Transverse colon (tissue), 4 donors: Measurements from ENCODE around the gene NFXL1. TPM values are rescaled to one million over a fixed set of nuclear protein-coding genes. Genes with fewer than 3 reads are reported as not detected.

Experiments
- DNase-seq: peaks from one replicate; pipeline ENCODE4 v3.0.0-alpha.2; 2019
- H3K27ac ChIP-seq, 4 donors: fragments of 200-600 bp; sonication (generic); 2 replicates each; pipeline ENCODE4 v1.5.1; 2016 to 2018; ENCODE audit warnings: inconsistent platforms in 4 of 4
- H3K27me3 ChIP-seq: fragments of 200-600 bp; sonication (generic); 2 replicates; pipeline ENCODE4 v1.5.1; 2017; ENCODE audit warnings: inconsistent platforms
- H3K36me3 ChIP-seq, 4 donors: fragments of 200-600 bp; sonication (generic); 2 replicates each; pipeline ENCODE4 v1.5.1; 2017 to 2019; ENCODE audit warnings: inconsistent platforms in 4 of 4
- H3K4me1 ChIP-seq, 4 donors: fragments of 200-600 bp; sonication (generic); 2 replicates each; pipeline ENCODE4 v1.5.1; 2017 to 2020; ENCODE audit warnings: inconsistent platforms in 4 of 4
- H3K4me3 ChIP-seq, 4 donors: fragments of 200-600 bp; sonication (generic); 1 replicate in 1 of 4; 2 replicates in 3 of 4; pipeline versions ENCODE4 v1.5.1 to v1.6.1; 2017 to 2019; ENCODE audit warnings: inconsistent platforms in 4 of 4
- H3K9me3 ChIP-seq, 2 donors: fragments of 200-600 bp; sonication (generic); 2 replicates each; pipeline ENCODE4 v1.5.1; 2017 to 2019; ENCODE audit warnings: inconsistent platforms in 2 of 2
- CTCF ChIP-seq, 5 experiments: fragments of 200-600 bp in 3 of 5; fragments of 450-650 bp in 2 of 5; sonication (generic) in 3 of 5; IDR thresholded peaks; 1 replicate in 2 of 5; 2 replicates in 3 of 5; pipeline ENCODE4 v1.5.1; 2016 to 2017; ENCODE audit warnings: antibody characterized with exemption in 5 of 5, inconsistent platforms in 3 of 5, mild to moderate bottlenecking in 2 of 5, moderate library complexity in 1 of 5
- EP300 ChIP-seq: sonication (generic); formaldehyde crosslinking; IDR thresholded peaks from one replicate; pipeline ENCODE4 v1.6.1; 2017; ENCODE audit warnings: antibody characterized with exemption, low read depth
- POLR2A ChIP-seq: fragments of 450-650 bp; IDR thresholded peaks from one replicate; pipeline ENCODE4 v1.6.1; 2016; ENCODE audit warnings: antibody characterized with exemption, mild to moderate bottlenecking, moderate library complexity
- POLR2AphosphoS5 ChIP-seq, 3 donors: sonication (generic); formaldehyde crosslinking; IDR thresholded peaks; one replicate each; pipeline ENCODE4 v1.6.1; 2016; ENCODE audit warnings: antibody characterized with exemption in 3 of 3
- WGBS, 2 donors: methylation state at CpG; one replicate each; pipeline ENCODE4 v1.1.5; 2018; ENCODE audit warnings: low coverage in 1 of 2; 5-methylcytosine and 5-hydroxymethylcytosine counted together
- in situ Hi-C, 4 donors: fragments of 200-750 bp; cut with MboI; loops; one replicate each; pipeline versions ENCODE4 v1.15.0 to v1.15.1; 2017; ENCODE audit warnings: low sequenced_read_pairs in 3 of 4, low pct_ligation_motif_present in 1 of 4, low pct_unique_long_range_greater_than_20kb in 1 of 4
- intact Hi-C: fragments of 100-400 bp; cut with DNase I; formaldehyde crosslinking; loops from one replicate; pipeline ENCODE4 v1.15.1; 2023; ENCODE audit warnings: low total_unique reads
- total RNA-seq, 4 donors: library from RNA; depleted of rRNA; stranded (reverse); fragments of >200 nt; gene quantifications; one replicate each; pipeline ENCODE4 v1.1.0, GENCODE V29; 2016

NFXL1 gene
- total RNA-seq, 4 donors from 2014 or later: 2.0 to 22.4 (median 9.3) TPM

GRCh38 chr4:47801481-47802002, 112.8 kb downstream of the NFXL1 start:
- WGBS, 2 donors: 94% methylated on average over 3 of the region's 3 CpGs; no CpG with 5 or more reads in 1 of the 2 donors
- Histone ChIP-seq H3K27me3 (no peaks in the 10 kb centered on the region), H3K4me1 (no peaks in the 10 kb centered on the region), H3K36me3 (no peaks in the 10 kb centered on the region), H3K9me3 (no peaks in the 10 kb centered on the region), H3K27ac (no peak overlapping the region), H3K4me3 (no peak overlapping the region)
- in situ Hi-C loops (no loop called here), intact Hi-C loops (no loop called here)
- no peak for DNase-seq
- TF ChIP-seq EP300 (no peak), POLR2AphosphoS5 (IDR thresholded peaks at IDR 0.05) (no peak), CTCF (IDR thresholded peaks at IDR 0.05) (no peak)

- DNase-seq: no peak
- 61 to 81% methylated on average over 3 of the region's 3 CpGs for WGBS, 2 donors
- H3K36me3 ChIP-seq: no peaks in the 10 kb centered on the region
- no peak for TF ChIP-seq POLR2AphosphoS5 (IDR thresholded peaks at IDR 0.05)
- TF ChIP-seq EP300: no peak
- TF ChIP-seq POLR2A: no peak
- TF ChIP-seq CTCF (IDR thresholded peaks at IDR 0.05): no peak
- no peak overlapping the region for H3K4me3 ChIP-seq
- no peaks in the 10 kb centered on the region for H3K27me3 ChIP-seq
- in situ Hi-C loops: no loop called here
- intact Hi-C loops: no loop called here
- H3K27ac ChIP-seq: no peak overlapping the region
- H3K9me3 ChIP-seq: no peaks in the 10 kb centered on the region
- no peaks in the 10 kb centered on the region for H3K4me1 ChIP-seq
Observed at GRCh38 chr4:47798165-47798564, 116.2 kb downstream of the NFXL1 start.

Other genes with a start within 250 kb of the NFXL1 start
- 1 to 10 TPM in 1 of 4 donors, under 1 TPM in 1, not detected in 2; 0.82 to 1.6 TPM for gene CORIN, start 76.5 kb downstream of the NFXL1 start, total RNA-seq
- 10 to 100 TPM in 3 of 4 donors, 1 to 10 TPM in 1; 1.2 to 21.0 (median 15.0) TPM for gene CNGA1, start 102.1 kb upstream of the NFXL1 start, total RNA-seq
- gene NIPAL1, start 102.2 kb upstream of the NFXL1 start, total RNA-seq: 10 to 100 TPM; 37.5 to 47.7 (median 41.1) TPM
- 1 to 10 TPM; 2.6 to 10.0 (median 6.8) TPM for gene TXK, start 219.7 kb upstream of the NFXL1 start, total RNA-seq